Measurements from ENCODE around the gene GRWD1.
A peak's percentile ranks its signal among the peaks of the same experiment; 100 is the strongest.

GRWD1 gene

GRCh38 chr19:48442116-48443035, 3.4 kb upstream of the GRWD1 start:
- H3K9me3 ChIP-seq: no peaks in the 10 kb centered on the region

GRCh38 chr19:48443256-48443655, 2.5 kb upstream of the GRWD1 start:
- H3K9me3 ChIP-seq: no peaks in the 10 kb centered on the region
- no peaks in the 10 kb centered on the region for H3K27me3 ChIP-seq (ENCODE audit: low read depth)
- no peak for DNase-seq (ENCODE audit: low spot score in 2 of 2)
- H3K4me1 ChIP-seq: no peaks in the 10 kb centered on the region; the same call in 1 of the 2 replicates
- H3K36me3 ChIP-seq (replicated peaks): peaks cover 18% of the 10 kb centered on the region
- no peak overlapping the region for H3K4me3 ChIP-seq
- in situ Hi-C loops (cut with MboI; ENCODE audit: low sequenced_read_pairs): no loop called here

More at GRCh38 chr19:48442116-48443035, 3.4 kb upstream of the GRWD1 start:
- Histone ChIP-seq H3K4me3 (no peak overlapping the region), H3K4me1 (no peaks in the 10 kb centered on the region; the same call in 1 of the 2 replicates), H3K36me3 (replicated peaks) (peaks cover 10% of the 10 kb centered on the region), H3K27me3 (ENCODE audit: low read depth) (no peaks in the 10 kb centered on the region)
- in situ Hi-C loops (cut with MboI; ENCODE audit: low sequenced_read_pairs): no loop called here
- no peak for DNase-seq (ENCODE audit: low spot score in 2 of 2)

- Histone ChIP-seq H3K9me3 (no peaks in the 10 kb centered on the region), H3K4me1 (no peaks in the 10 kb centered on the region; the same call in 1 of the 2 replicates), H3K27me3 (ENCODE audit: low read depth) (no peaks in the 10 kb centered on the region), H3K36me3 (replicated peaks) (peaks cover 23% of the 10 kb centered on the region), H3K4me3 (no peak overlapping the region)
- no peak for DNase-seq (ENCODE audit: low spot score in 2 of 2)
- in situ Hi-C loops (cut with MboI; ENCODE audit: low sequenced_read_pairs): no loop called here
Measured at GRCh38 chr19:48443731-48444128, 2.1 kb upstream of the GRWD1 start.

- DNase-seq (ENCODE audit: low spot score in 2 of 2): no peak
- Histone ChIP-seq H3K4me1 (no peaks in the 10 kb centered on the region; the same call in 1 of the 2 replicates), H3K27me3 (ENCODE audit: low read depth) (no peaks in the 10 kb centered on the region), H3K36me3 (replicated peaks) (peaks cover 29% of the 10 kb centered on the region), H3K9me3 (no peaks in the 10 kb centered on the region), H3K4me3 (peak overlapping the region; percentile 94)
- in situ Hi-C loops (cut with MboI; ENCODE audit: low sequenced_read_pairs): no loop called here
Measured at GRCh38 chr19:48444129-48444935, 1.5 kb upstream of the GRWD1 start.

- in situ Hi-C loops (cut with MboI; ENCODE audit: low sequenced_read_pairs): no loop called here
- Histone ChIP-seq H3K36me3 (replicated peaks) (peaks cover 35% of the 10 kb centered on the region), H3K27me3 (ENCODE audit: low read depth) (no peaks in the 10 kb centered on the region), H3K4me3 (peak overlapping the region; percentile 94), H3K4me1 (no peaks in the 10 kb centered on the region; the same call in 1 of the 2 replicates), H3K9me3 (no peaks in the 10 kb centered on the region)
- DNase-seq (ENCODE audit: low spot score in 2 of 2): no peak
Measured at GRCh38 chr19:48444936-48445200, 915 bp upstream of the GRWD1 start.

- DNase-seq (ENCODE audit: low spot score in 2 of 2): peak in 1 of 2 experiments; percentile 64
- H3K36me3 ChIP-seq (replicated peaks): peaks cover 38% of the 10 kb centered on the region
- H3K27me3 ChIP-seq (ENCODE audit: low read depth): no peaks in the 10 kb centered on the region
- H3K4me3 ChIP-seq: peak overlapping the region; percentile 94
- in situ Hi-C loops (cut with MboI; ENCODE audit: low sequenced_read_pairs): no loop called here
- no peaks in the 10 kb centered on the region for H3K9me3 ChIP-seq
- H3K4me1 ChIP-seq: no peaks in the 10 kb centered on the region; the same call in 1 of the 2 replicates
Measured at GRCh38 chr19:48445256-48445605, 552 bp upstream of the GRWD1 start.

- Histone ChIP-seq H3K9me3 (no peaks in the 10 kb centered on the region), H3K4me1 (no peaks in the 10 kb centered on the region; the same call in 1 of the 2 replicates), H3K27me3 (ENCODE audit: low read depth) (no peaks in the 10 kb centered on the region), H3K4me3 (peak overlapping the region; percentile 94), H3K36me3 (replicated peaks) (peaks cover 52% of the 10 kb centered on the region)
- in situ Hi-C loops (cut with MboI; ENCODE audit: low sequenced_read_pairs): no loop called here
- DNase-seq (ENCODE audit: low spot score in 2 of 2): no peak
Measured at GRCh38 chr19:48446579-48446978, 796 bp downstream of the GRWD1 start.

- H3K4me1 ChIP-seq: no peaks in the 10 kb centered on the region; the same call in 1 of the 2 replicates
- no peaks in the 10 kb centered on the region for H3K9me3 ChIP-seq
- H3K4me3 ChIP-seq: no peak overlapping the region
- peaks cover 68% of the 10 kb centered on the region for H3K36me3 ChIP-seq (replicated peaks)
- in situ Hi-C loops (cut with MboI; ENCODE audit: low sequenced_read_pairs): no loop called here
- DNase-seq (ENCODE audit: low spot score in 2 of 2): no peak
- no peaks in the 10 kb centered on the region for H3K27me3 ChIP-seq (ENCODE audit: low read depth)
Measured at GRCh38 chr19:48448563-48448962, 2.8 kb downstream of the GRWD1 start.

- Histone ChIP-seq H3K4me1 (no peaks in the 10 kb centered on the region), H3K9me3 (no peaks in the 10 kb centered on the region), H3K36me3 (replicated peaks) (peaks cover 80% of the 10 kb centered on the region), H3K27me3 (ENCODE audit: low read depth) (no peaks in the 10 kb centered on the region), H3K4me3 (no peak overlapping the region)
- DNase-seq (ENCODE audit: low spot score in 2 of 2): no peak
- in situ Hi-C loops (cut with MboI; ENCODE audit: low sequenced_read_pairs): no loop called here
Measured at GRCh38 chr19:48450441-48450840, 4.7 kb downstream of the GRWD1 start.

GRCh38 chr19:48450863-48451262, 5.1 kb downstream of the GRWD1 start:
- DNase-seq (ENCODE audit: low spot score in 2 of 2): no peak
- Histone ChIP-seq H3K36me3 (replicated peaks) (peaks cover 84% of the 10 kb centered on the region), H3K9me3 (no peaks in the 10 kb centered on the region), H3K4me1 (no peaks in the 10 kb centered on the region), H3K27me3 (ENCODE audit: low read depth) (no peaks in the 10 kb centered on the region), H3K4me3 (no peak overlapping the region)
- in situ Hi-C loops (cut with MboI; ENCODE audit: low sequenced_read_pairs): no loop called here

GRCh38 chr19:48451624-48452023, 5.8 kb downstream of the GRWD1 start:
- H3K9me3 ChIP-seq: no peaks in the 10 kb centered on the region
- peaks cover 87% of the 10 kb centered on the region for H3K36me3 ChIP-seq (replicated peaks)

GRCh38 chr19:48452289-48453190, 6.8 kb downstream of the GRWD1 start:
- Histone ChIP-seq H3K36me3 (replicated peaks) (peaks cover 81% of the 10 kb centered on the region), H3K4me1 (no peaks in the 10 kb centered on the region), H3K27me3 (ENCODE audit: low read depth) (no peaks in the 10 kb centered on the region), H3K9me3 (no peaks in the 10 kb centered on the region), H3K4me3 (no peak overlapping the region)
- no peak for DNase-seq (ENCODE audit: low spot score in 2 of 2)
- in situ Hi-C loops (cut with MboI; ENCODE audit: low sequenced_read_pairs): no loop called here

More at GRCh38 chr19:48451624-48452023, 5.8 kb downstream of the GRWD1 start:
- in situ Hi-C loops (cut with MboI; ENCODE audit: low sequenced_read_pairs): no loop called here
- Histone ChIP-seq H3K4me3 (no peak overlapping the region), H3K4me1 (no peaks in the 10 kb centered on the region), H3K27me3 (ENCODE audit: low read depth) (no peaks in the 10 kb centered on the region)
- DNase-seq (ENCODE audit: low spot score in 2 of 2): no peak

- no peaks in the 10 kb centered on the region for H3K27me3 ChIP-seq (ENCODE audit: low read depth)
- DNase-seq (ENCODE audit: low spot score in 2 of 2): no peak
- no peak overlapping the region for H3K4me3 ChIP-seq
- peaks cover 66% of the 10 kb centered on the region for H3K36me3 ChIP-seq (replicated peaks)
- peaks cover 11% of the 10 kb centered on the region for H3K4me1 ChIP-seq
- no peaks in the 10 kb centered on the region for H3K9me3 ChIP-seq
- in situ Hi-C loops (cut with MboI; ENCODE audit: low sequenced_read_pairs): no loop called here
Measured at GRCh38 chr19:48454150-48454730, 8.5 kb downstream of the GRWD1 start.
